ENCODE data around the gene SMIM1. TPM values are rescaled to one million over a fixed set of nuclear protein-coding genes. Genes with fewer than 3 reads are reported as not detected.

Gene SMIM1
- total RNA-seq, 1 experiment from 2014 or later: 5.5 TPM

DNA sequence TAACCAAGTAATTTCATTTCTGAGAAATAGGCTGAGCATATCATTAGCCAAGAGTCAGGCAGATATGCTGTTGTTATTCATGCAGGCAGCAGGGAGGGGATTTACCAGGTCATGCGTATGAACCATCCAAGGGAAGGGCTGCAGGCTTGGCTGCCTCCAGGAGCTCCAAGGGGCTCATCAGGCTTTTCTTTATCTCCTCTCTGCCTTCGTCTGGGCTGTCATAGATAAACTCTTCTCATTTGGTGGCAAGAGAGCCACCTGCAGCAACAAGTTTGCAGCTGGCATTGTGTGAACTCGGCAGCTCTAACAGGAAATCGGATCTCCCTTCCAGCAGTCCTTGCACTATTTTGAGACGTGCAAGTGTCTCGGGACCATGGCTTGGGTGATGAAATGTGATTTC is 12.8 kb upstream of the SMIM1 start:
- BruUV-seq (replicated peaks): no TSS peak
- no peaks in the 10 kb centered on the region for H3K79me2 ChIP-seq (ENCODE audit: insufficient read depth, low read length)
- H3K27me3 ChIP-seq (ENCODE audit: insufficient read depth, low read length): peaks cover 7% of the 10 kb centered on the region; the same call in 1 of the 2 replicates
- H4K20me1 ChIP-seq (ENCODE audit: insufficient read depth): no peaks in the 10 kb centered on the region
- ChIA-PET RAD21 (ENCODE audit: low non-redundant PET in 1 of 2, low total read pairs in 2 of 2, uncharacterized antibody in 2 of 2, unreplicated experiment in 2 of 2) (no interaction called here), POLR2A (no interaction called here), CTCF (interaction anchor here (0.7 kb wide), 1 partner anchor 35 kb away, joined by 3 read pairs; no protein-coding TSS in a partner anchor)
- H2AFZ ChIP-seq (ENCODE audit: low read depth, low read length, poor library complexity, severe bottlenecking): no peak overlapping the region
- H3K9me2 ChIP-seq (ENCODE audit: insufficient read depth): no peaks in the 10 kb centered on the region
- H3K4me3 ChIP-seq (replicated peaks in 1 of 2; ENCODE audit: low read depth in 1 of 2, low read length in 2 of 2): no peak overlapping the region
- no peak for DNase-seq (ENCODE audit: low read depth, low spot score)
- H3K4me2 ChIP-seq (ENCODE audit: low read length): no peak overlapping the region
- ATAC-seq: no peak
- no peak overlapping the region for H3K9ac ChIP-seq (ENCODE audit: low read length)
- no peak for TF ChIP-seq FOSL1 (IDR thresholded peaks at IDR 0.05; ENCODE audit: low read depth)
- TF ChIP-seq SRF (IDR thresholded peaks at IDR 0.05; ENCODE audit: low read depth): no peak
- TF ChIP-seq ELF1 (IDR thresholded peaks at IDR 0.05; ENCODE audit: borderline replicate concordance, low read depth): no peak
- TF ChIP-seq YY1 (IDR thresholded peaks at IDR 0.05; ENCODE audit: extremely low read depth, insufficient replicate concordance, low read depth, low read length): no peak
- TF ChIP-seq, protein P1, sequence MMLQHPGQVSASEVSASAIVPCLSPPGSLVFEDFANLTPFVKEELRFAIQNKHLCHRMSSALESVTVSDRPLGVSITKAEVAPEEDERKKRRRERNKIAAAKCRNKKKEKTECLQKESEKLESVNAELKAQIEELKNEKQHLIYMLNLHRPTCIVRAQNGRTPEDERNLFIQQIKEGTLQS (IDR thresholded peaks at IDR 0.05): no peak
- no peaks in the 10 kb centered on the region for H3K4me1 ChIP-seq (ENCODE audit: control insufficient read depth in 1 of 2, insufficient read depth in 2 of 2, low read length in 2 of 2)
- H3K36me3 ChIP-seq (ENCODE audit: control insufficient read depth in 1 of 2, insufficient read depth in 2 of 2, low read length in 2 of 2): no peaks in the 10 kb centered on the region
- H3K9me3 ChIP-seq (ENCODE audit: control insufficient read depth in 1 of 2, insufficient read depth in 1 of 2, low read depth in 1 of 2, low read length in 2 of 2): no peaks in the 10 kb centered on the region
- intact Hi-C loops (cut with micrococcal nuclease): no loop called here
- no peak overlapping the region for H3K27ac ChIP-seq (ENCODE audit: low read depth, low read length)

DNA sequence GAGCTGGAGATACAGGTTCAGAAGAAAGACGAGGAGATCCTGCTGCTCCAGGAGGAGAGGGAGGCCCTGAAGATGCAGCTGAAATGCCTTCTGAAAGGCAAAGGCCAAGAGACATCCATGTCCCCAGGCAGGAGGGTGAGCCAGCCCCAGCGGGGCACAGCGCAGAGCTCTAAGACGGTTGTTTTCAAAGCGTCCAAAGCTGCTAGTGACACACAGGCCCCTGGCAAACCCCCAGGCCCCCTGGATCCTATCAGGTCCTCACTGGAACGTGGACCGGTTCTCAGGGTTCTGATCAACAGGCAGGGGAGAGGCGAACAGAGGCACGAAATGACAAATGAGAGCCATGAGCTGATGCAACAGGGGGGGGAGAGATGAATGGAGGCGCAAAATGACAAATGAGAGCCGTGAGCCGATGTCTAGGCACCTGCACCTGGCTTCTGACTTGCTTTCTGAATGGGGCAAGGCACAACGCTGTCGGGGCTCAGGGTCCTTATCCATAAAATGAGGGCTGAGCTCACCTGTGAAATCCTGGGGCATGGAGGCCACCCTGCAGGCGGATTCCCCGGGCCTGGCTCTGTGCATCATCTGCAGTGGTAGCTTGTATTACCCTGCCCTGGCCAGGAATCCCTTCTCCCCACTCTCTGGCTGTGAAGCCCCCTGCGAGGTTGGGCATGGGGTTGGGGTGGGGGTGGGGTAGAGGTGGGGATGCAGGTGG is 11.1 kb upstream of the SMIM1 start:
- POLR2A ChIA-PET: no interaction called here
- H3K9me2 ChIP-seq (ENCODE audit: insufficient read depth): no peaks in the 10 kb centered on the region
- CTCF ChIA-PET: no interaction called here
- no peak overlapping the region for H2AFZ ChIP-seq (ENCODE audit: low read depth, low read length, poor library complexity, severe bottlenecking)
- H3K4me1 ChIP-seq (ENCODE audit: control insufficient read depth in 1 of 2, insufficient read depth in 2 of 2, low read length in 2 of 2): no peaks in the 10 kb centered on the region
- ATAC-seq: no peak
- H3K27me3 ChIP-seq (ENCODE audit: insufficient read depth, low read length): peaks cover 7% of the 10 kb centered on the region; the same call in 1 of the 2 replicates
- H3K4me2 ChIP-seq (ENCODE audit: low read length): no peak overlapping the region
- no TSS peak for BruUV-seq (replicated peaks)
- DNase-seq (ENCODE audit: low read depth, low spot score): no peak
- intact Hi-C loops (cut with micrococcal nuclease): no loop called here
- no peak overlapping the region for H3K4me3 ChIP-seq (replicated peaks in 1 of 2; ENCODE audit: low read depth in 1 of 2, low read length in 2 of 2)
- H4K20me1 ChIP-seq (ENCODE audit: insufficient read depth): no peaks in the 10 kb centered on the region
- TF ChIP-seq, protein P2, sequence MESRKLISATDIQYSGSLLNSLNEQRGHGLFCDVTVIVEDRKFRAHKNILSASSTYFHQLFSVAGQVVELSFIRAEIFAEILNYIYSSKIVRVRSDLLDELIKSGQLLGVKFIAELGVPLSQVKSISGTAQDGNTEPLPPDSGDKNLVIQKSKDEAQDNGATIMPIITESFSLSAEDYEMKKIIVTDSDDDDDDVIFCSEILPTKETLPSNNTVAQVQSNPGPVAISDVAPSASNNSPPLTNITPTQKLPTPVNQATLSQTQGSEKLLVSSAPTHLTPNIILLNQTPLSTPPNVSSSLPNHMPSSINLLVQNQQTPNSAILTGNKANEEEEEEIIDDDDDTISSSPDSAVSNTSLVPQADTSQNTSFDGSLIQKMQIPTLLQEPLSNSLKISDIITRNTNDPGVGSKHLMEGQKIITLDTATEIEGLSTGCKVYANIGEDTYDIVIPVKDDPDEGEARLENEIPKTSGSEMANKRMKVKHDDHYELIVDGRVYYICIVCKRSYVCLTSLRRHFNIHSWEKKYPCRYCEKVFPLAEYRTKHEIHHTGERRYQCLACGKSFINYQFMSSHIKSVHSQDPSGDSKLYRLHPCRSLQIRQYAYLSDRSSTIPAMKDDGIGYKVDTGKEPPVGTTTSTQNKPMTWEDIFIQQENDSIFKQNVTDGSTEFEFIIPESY (IDR thresholded peaks at IDR 0.05; ENCODE audit: extremely low read depth, insufficient replicate concordance, low read length): no peak
- TF ChIP-seq FOSL1 (IDR thresholded peaks at IDR 0.05; ENCODE audit: low read depth) (no peak), ELF1 (IDR thresholded peaks at IDR 0.05; ENCODE audit: borderline replicate concordance, low read depth) (no peak), YY1 (IDR thresholded peaks at IDR 0.05; ENCODE audit: extremely low read depth, insufficient replicate concordance, low read depth, low read length) (no peak), SIN3A (IDR thresholded peaks at IDR 0.05; ENCODE audit: low read depth) (no peak), EZH2 (IDR thresholded peaks at IDR 0.05) (no peak), CBX3 (IDR thresholded peaks at IDR 0.05; ENCODE audit: low read depth) (no peak), RAD21 (IDR thresholded peaks at IDR 0.05; ENCODE audit: low read depth) (no peak), POLR2A (IDR thresholded peaks at IDR 0.05; ENCODE audit: borderline replicate concordance, extremely low read depth, insufficient read depth, insufficient read length) (no peak), EZH2phosphoT487 (IDR thresholded peaks at IDR 0.05; ENCODE audit: borderline replicate concordance) (no peak), POLR2AphosphoS5 (IDR thresholded peaks at IDR 0.05; ENCODE audit: low read depth, low read length) (no peak), TCF7L2 (IDR thresholded peaks at IDR 0.05; ENCODE audit: borderline replicate concordance, extremely low read depth, insufficient read depth, insufficient read length) (no peak), JUND (IDR thresholded peaks at IDR 0.05) (no peak), ZFX (IDR thresholded peaks at IDR 0.05) (no peak), CEBPB (IDR thresholded peaks at IDR 0.05; ENCODE audit: low read depth) (no peak)
- TF ChIP-seq, protein P1 (IDR thresholded peaks at IDR 0.05): no peak
- TF ChIP-seq, protein P3, sequence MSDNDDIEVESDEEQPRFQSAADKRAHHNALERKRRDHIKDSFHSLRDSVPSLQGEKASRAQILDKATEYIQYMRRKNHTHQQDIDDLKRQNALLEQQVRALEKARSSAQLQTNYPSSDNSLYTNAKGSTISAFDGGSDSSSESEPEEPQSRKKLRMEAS (IDR thresholded peaks at IDR 0.05): no peak
- RAD21 ChIA-PET (ENCODE audit: low non-redundant PET in 1 of 2, low total read pairs in 2 of 2, uncharacterized antibody in 2 of 2, unreplicated experiment in 2 of 2): no interaction called here
- H3K36me3 ChIP-seq (ENCODE audit: control insufficient read depth in 1 of 2, insufficient read depth in 2 of 2, low read length in 2 of 2): no peaks in the 10 kb centered on the region
- no peak overlapping the region for H3K27ac ChIP-seq (ENCODE audit: low read depth, low read length)
- H3K9ac ChIP-seq (ENCODE audit: low read length): no peak overlapping the region
- H3K79me2 ChIP-seq (ENCODE audit: insufficient read depth, low read length): no peaks in the 10 kb centered on the region
- no peaks in the 10 kb centered on the region for H3K9me3 ChIP-seq (ENCODE audit: control insufficient read depth in 1 of 2, insufficient read depth in 1 of 2, low read depth in 1 of 2, low read length in 2 of 2)
